PC-9 (cell line): ENCODE results near the gene IRAK2. TPM values are rescaled to one million over a fixed set of nuclear protein-coding genes. Genes with fewer than 3 reads are reported as not detected.
"Not testable (repeated sequence)": the region's sequence is repeated elsewhere in the genome, so short reads cannot be mapped to it uniquely, and the experiment has no call there.

Experiments
- BruUV-seq: library from RNA; stranded (reverse); fragments of 400-500 nt; replicated peaks from 2 replicates; lab custom pipeline; 2021; lab: Mats Ljungman, UMichigan
- CTCF ChIA-PET: fragments of 300-600 bp; sonication (Branson Sonifier 250); formaldehyde crosslinking; loops from one replicate; lab custom pipeline; 2022; ENCODE audit warnings: antibody characterized with exemption; lab: Charles Lee
- POLR2A ChIA-PET: fragments of 300-600 bp; sonication (Branson Sonifier 250); formaldehyde crosslinking; loops from one replicate; lab custom pipeline; 2022; ENCODE audit warnings: antibody characterized with exemption; ENCODE audit not compliant: unreplicated experiment; lab: Charles Lee
- DNase-seq, 2 experiments: peaks; one replicate each; pipeline versions ENCODE4 v3.0.0 to v3.0.0-alpha.2; 2015 to 2022; ENCODE audit warnings: mixed read lengths in 1 of 2
- H2AFZ ChIP-seq: fragments of 200-600 bp; sonication (generic); 2 replicates; pipeline ENCODE4 v1.8.1; 2017; ENCODE audit warnings: antibody characterized with exemption
- H3F3A ChIP-seq: fragments of 200-600 bp; sonication (generic); 2 replicates; pipeline ENCODE4 v1.8.1; 2017; ENCODE audit warnings: antibody characterized with exemption, mild to moderate bottlenecking, low read depth; ENCODE audit not compliant: insufficient read depth
- H3K27ac ChIP-seq: fragments of 200-600 bp; sonication (generic); 2 replicates; pipeline ENCODE4 v1.6.1; 2016; ENCODE audit warnings: mixed run types
- H3K27me3 ChIP-seq: fragments of 200-600 bp; sonication (generic); 2 replicates; pipeline ENCODE4 v1.6.1; 2016; ENCODE audit warnings: low read depth, mixed run types; ENCODE audit not compliant: insufficient read depth
- H3K36me3 ChIP-seq: fragments of 200-600 bp; sonication (generic); 2 replicates; pipeline ENCODE4 v1.6.1; 2016; ENCODE audit warnings: low read depth, mixed run types
- H3K4me1 ChIP-seq: fragments of 200-600 bp; sonication (generic); replicated peaks from 2 replicates; pipeline ENCODE4 v1.6.1; 2016; ENCODE audit warnings: mixed run types; ENCODE audit not compliant: insufficient read depth
- H3K4me2 ChIP-seq: fragments of 200-600 bp; sonication (generic); 2 replicates; pipeline ENCODE4 v1.6.1; 2017; ENCODE audit warnings: mixed run types
- H3K4me3 ChIP-seq: fragments of 200-600 bp; sonication (generic); 2 replicates; pipeline ENCODE4 v1.6.1; 2016; ENCODE audit warnings: mixed run types
- H3K79me2 ChIP-seq: fragments of 200-600 bp; sonication (generic); 2 replicates; pipeline ENCODE4 v1.6.1; 2017; ENCODE audit warnings: low read depth, mixed run types
- H3K9me2 ChIP-seq: fragments of 200-600 bp; sonication (generic); 2 replicates; pipeline ENCODE4 v1.8.1; 2017; ENCODE audit warnings: mild to moderate bottlenecking; ENCODE audit not compliant: insufficient read depth
- H3K9me3 ChIP-seq: fragments of 200-600 bp; sonication (generic); 2 replicates; pipeline ENCODE4 v1.8.1; 2016; ENCODE audit warnings: low read depth; ENCODE audit not compliant: insufficient read depth
- H4K20me1 ChIP-seq: fragments of 200-600 bp; sonication (generic); 2 replicates; pipeline ENCODE4 v1.8.1; 2017; ENCODE audit not compliant: insufficient read depth
- EZH2 ChIP-seq: fragments of 200-600 bp; sonication (generic); IDR thresholded peaks from 2 replicates; pipeline ENCODE4 v1.8.0; 2017; ENCODE audit warnings: antibody characterized with exemption, low read depth
- intact Hi-C: fragments of 100-400 bp; cut with micrococcal nuclease; formaldehyde crosslinking; loops from one replicate; pipeline ENCODE4 v1.10.0; 2022; ENCODE audit not compliant: unreplicated experiment
- total RNA-seq: library from RNA; stranded (reverse); gene quantifications from 2 replicates; pipeline ENCODE4 v1.2.3, GENCODE V29; 2021
- TF ChIP-seq, protein P1 (sequence below): fragments of 200-600 bp; sonication (generic); conservative IDR thresholded peaks from 2 replicates; pipeline ENCODE4 v1.6.1; 2017; ENCODE audit warnings: mixed run types, antibody characterized with exemption, mild to moderate bottlenecking, moderate library complexity

Gene IRAK2
- total RNA-seq, 1 experiment from 2014 or later: 2.7 TPM

DNA sequence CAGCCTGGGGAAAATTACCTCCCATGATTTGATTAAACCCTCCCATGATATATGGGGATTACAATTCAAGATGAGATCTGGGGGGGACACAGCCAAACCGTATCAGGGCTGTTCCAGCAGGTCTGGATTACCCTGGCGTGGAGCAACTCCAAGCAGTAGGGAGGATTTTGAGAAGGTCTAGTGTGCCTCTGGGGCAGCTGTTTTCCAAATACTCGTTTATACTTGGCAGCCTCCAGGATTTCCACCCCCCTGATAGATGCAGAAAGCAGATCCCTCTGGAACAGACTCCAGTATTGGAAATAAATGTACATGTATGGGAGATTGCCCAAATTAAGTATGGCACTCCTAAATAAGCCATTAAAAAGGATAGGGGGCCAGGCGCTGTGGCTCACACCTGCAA is 7.7 kb upstream of the IRAK2 start:
- ChIA-PET POLR2A (no interaction called here), CTCF (no interaction called here)
- Histone ChIP-seq H3K9me3 (no peaks in the 10 kb centered on the region), H3K4me2 (no peak overlapping the region), H3K79me2 (no peaks in the 10 kb centered on the region), H3K27ac (no peak overlapping the region), H3K4me3 (no peak overlapping the region), H3F3A (peaks cover 42% of the 10 kb centered on the region), H2AFZ (no peak overlapping the region), H3K27me3 (no peaks in the 10 kb centered on the region), H4K20me1 (peaks cover 3% of the 10 kb centered on the region; the same call in 1 of the 2 replicates), H3K9me2 (no peaks in the 10 kb centered on the region), H3K36me3 (peaks cover 2% of the 10 kb centered on the region; the same call in 1 of the 2 replicates), H3K4me1 (peaks cover 10% of the 10 kb centered on the region)
- no peak for DNase-seq
- BruUV-seq: no TSS peak
- TF ChIP-seq, protein P1, sequence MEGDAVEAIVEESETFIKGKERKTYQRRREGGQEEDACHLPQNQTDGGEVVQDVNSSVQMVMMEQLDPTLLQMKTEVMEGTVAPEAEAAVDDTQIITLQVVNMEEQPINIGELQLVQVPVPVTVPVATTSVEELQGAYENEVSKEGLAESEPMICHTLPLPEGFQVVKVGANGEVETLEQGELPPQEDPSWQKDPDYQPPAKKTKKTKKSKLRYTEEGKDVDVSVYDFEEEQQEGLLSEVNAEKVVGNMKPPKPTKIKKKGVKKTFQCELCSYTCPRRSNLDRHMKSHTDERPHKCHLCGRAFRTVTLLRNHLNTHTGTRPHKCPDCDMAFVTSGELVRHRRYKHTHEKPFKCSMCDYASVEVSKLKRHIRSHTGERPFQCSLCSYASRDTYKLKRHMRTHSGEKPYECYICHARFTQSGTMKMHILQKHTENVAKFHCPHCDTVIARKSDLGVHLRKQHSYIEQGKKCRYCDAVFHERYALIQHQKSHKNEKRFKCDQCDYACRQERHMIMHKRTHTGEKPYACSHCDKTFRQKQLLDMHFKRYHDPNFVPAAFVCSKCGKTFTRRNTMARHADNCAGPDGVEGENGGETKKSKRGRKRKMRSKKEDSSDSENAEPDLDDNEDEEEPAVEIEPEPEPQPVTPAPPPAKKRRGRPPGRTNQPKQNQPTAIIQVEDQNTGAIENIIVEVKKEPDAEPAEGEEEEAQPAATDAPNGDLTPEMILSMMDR: no peak
- TF ChIP-seq EZH2: no peak
- intact Hi-C loops: no loop called here

DNA sequence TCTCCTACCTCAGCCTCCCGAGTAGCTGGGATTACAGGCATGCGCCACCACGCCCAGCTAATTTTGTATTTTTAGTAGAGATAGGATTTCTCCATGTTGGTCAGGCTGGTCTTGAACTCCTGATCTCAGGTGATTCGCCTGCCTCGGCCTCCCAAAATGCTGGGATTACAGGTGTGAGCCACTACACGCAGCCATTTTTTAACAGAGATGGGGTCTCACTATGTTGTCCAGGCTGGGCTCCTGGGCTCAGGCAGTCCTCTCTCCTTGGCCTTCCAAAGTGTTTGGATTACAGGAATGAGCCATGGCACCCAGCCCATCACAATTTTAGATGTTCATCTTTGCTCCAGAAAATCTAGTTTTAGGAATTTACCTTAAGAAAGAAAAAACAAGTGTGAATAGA is 6.2 kb upstream of the IRAK2 start:
- H3K79me2 ChIP-seq, BruUV-seq, H3K27ac ChIP-seq, CTCF ChIA-PET, H3K9me3 ChIP-seq, H3K9me2 ChIP-seq, POLR2A ChIA-PET, H3K4me2 ChIP-seq, intact Hi-C loops, H2AFZ ChIP-seq, H4K20me1 ChIP-seq, H3K27me3 ChIP-seq, H3K4me3 ChIP-seq, H3K36me3 ChIP-seq, DNase-seq: not testable (repeated sequence)
- Histone ChIP-seq H3F3A (peaks cover 33% of the 10 kb centered on the region), H3K4me1 (peaks cover 10% of the 10 kb centered on the region)

DNA sequence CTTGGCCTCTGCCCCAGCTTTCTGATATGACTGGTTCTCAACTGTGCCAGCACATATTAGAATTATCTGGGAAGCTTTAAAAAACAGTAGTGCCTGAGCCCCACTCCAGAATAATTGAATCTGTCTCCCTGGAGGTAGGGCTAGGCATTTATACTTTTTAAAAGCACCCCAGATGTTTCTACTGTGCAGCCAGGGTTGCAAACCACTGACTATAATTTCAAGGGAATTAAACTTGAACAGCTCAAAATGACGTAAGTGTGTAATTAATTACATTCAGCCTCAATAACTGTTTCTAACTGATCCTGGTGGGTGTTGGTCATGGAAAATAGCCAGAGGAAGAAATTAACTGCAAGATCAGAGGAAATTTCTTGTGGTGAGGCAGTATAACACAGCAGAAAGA is 4.4 kb upstream of the IRAK2 start:
- no peak for DNase-seq
- Histone ChIP-seq H3K79me2 (peaks cover 9% of the 10 kb centered on the region; the same call in 1 of the 2 replicates), H3K27me3 (no peaks in the 10 kb centered on the region), H4K20me1 (no peaks in the 10 kb centered on the region), H3K9me2 (no peaks in the 10 kb centered on the region), H3K9me3 (no peaks in the 10 kb centered on the region), H3F3A (peaks cover 22% of the 10 kb centered on the region), H3K27ac (no peak overlapping the region), H3K4me2 (no peak overlapping the region), H2AFZ (no peak overlapping the region), H3K4me3 (no peak overlapping the region), H3K4me1 (peaks cover 18% of the 10 kb centered on the region), H3K36me3 (no peaks in the 10 kb centered on the region)
- POLR2A ChIA-PET: no interaction called here
- TF ChIP-seq, protein P1: no peak
- TF ChIP-seq EZH2: no peak
- intact Hi-C loops: no loop called here
- no TSS peak for BruUV-seq
- CTCF ChIA-PET: no interaction called here

DNA sequence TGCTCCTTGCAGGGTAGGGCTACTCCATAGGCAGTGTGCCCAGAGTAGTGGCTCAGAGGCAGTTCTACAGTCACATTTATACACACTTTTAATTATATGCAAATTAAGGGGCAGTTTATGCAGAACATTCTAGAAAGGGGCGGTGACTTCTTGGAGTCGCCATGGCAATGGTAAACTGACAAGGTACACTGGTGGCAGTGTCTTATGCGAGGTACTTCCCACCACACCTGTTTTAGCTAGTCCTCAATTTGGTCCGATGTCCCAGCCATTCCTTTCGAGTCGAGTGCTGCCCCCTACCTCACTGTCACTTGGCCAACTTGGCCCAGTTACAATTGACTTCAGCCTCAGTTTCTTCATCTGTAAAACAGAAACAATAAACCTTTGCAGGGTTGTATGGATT is 3.8 kb upstream of the IRAK2 start:
- Histone ChIP-seq H3K9me2 (no peaks in the 10 kb centered on the region), H3K36me3 (no peaks in the 10 kb centered on the region), H3K4me3 (no peak overlapping the region), H3K4me2 (no peak overlapping the region), H3K9me3 (no peaks in the 10 kb centered on the region), H2AFZ (no peak overlapping the region), H3F3A (peaks cover 21% of the 10 kb centered on the region; the same call in 1 of the 2 replicates), H3K27me3 (no peaks in the 10 kb centered on the region), H3K79me2 (peaks cover 13% of the 10 kb centered on the region), H3K4me1 (peaks cover 18% of the 10 kb centered on the region), H4K20me1 (no peaks in the 10 kb centered on the region), H3K27ac (no peak overlapping the region)
- POLR2A ChIA-PET: no interaction called here
- CTCF ChIA-PET: no interaction called here
- DNase-seq: no peak
- BruUV-seq: no TSS peak
- TF ChIP-seq EZH2: no peak
- TF ChIP-seq, protein P1: no peak
- intact Hi-C loops: no loop called here
